ENCODE results near the gene ITSN2.
"Not testable (repeated sequence)": the region's sequence is repeated elsewhere in the genome, so short reads cannot be mapped to it uniquely, and the experiment has no call there.

ITSN2 gene

DNA sequence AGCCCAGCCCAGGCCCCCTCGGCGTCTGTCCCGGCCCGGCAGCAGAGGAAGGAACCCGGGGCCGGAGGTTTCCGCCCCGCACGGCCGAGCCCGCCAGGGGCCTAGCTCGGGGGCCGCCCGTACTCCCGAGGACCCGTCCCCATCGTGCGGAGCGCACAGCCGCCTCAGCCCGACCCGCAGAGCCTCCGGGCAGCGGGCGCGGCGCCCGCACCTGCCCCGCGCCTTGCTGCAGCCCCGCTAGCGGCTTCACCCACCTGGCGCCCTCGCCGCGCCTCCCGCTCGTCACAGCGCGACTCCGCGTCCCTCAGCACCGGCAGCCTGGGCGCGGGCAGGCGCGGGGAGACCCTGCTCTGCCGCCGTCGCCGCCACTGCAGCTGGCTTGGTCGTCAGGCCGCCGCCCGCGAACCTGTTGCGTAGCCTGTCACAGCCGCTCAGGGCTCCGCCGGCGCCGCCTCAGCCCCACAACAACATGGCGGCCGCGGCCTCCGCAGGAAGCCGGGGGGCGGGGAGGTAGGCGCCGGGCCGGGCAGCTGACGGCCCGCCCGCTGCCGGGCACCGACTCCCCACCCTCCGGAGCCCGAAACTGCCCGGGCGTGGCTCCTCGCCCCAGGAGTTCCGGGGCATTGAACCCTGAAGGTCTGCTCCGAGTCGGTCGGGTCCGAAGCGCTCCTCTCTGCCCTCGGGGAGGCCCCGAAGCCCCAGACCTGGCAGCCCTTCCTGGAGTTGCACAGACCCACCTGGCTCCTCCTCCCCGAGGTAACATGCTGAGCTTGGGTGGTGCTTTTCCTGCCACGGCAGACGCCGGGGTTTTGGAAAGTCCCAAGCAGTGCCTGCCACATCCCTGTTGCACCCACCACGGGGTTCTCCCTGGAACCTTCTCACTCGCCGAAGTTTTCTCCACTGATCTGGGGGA lies at the start of gene ITSN2:
Gene ITSN2 (minus strand): TSS at position 487 of the 913 bp plus-strand sequence. CDS start 32,454 bp downstream, outside the sequence.
- peak; percentile 82 for TF ChIP-seq ZFX (IDR thresholded peaks at IDR 0.05)
- TF ChIP-seq, protein P1, sequence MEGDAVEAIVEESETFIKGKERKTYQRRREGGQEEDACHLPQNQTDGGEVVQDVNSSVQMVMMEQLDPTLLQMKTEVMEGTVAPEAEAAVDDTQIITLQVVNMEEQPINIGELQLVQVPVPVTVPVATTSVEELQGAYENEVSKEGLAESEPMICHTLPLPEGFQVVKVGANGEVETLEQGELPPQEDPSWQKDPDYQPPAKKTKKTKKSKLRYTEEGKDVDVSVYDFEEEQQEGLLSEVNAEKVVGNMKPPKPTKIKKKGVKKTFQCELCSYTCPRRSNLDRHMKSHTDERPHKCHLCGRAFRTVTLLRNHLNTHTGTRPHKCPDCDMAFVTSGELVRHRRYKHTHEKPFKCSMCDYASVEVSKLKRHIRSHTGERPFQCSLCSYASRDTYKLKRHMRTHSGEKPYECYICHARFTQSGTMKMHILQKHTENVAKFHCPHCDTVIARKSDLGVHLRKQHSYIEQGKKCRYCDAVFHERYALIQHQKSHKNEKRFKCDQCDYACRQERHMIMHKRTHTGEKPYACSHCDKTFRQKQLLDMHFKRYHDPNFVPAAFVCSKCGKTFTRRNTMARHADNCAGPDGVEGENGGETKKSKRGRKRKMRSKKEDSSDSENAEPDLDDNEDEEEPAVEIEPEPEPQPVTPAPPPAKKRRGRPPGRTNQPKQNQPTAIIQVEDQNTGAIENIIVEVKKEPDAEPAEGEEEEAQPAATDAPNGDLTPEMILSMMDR (conservative IDR thresholded peaks at IDR 0.05), result no peak
- H3K27ac ChIP-seq, result peak within 1 kb of the TSS; percentile 94

DNA sequence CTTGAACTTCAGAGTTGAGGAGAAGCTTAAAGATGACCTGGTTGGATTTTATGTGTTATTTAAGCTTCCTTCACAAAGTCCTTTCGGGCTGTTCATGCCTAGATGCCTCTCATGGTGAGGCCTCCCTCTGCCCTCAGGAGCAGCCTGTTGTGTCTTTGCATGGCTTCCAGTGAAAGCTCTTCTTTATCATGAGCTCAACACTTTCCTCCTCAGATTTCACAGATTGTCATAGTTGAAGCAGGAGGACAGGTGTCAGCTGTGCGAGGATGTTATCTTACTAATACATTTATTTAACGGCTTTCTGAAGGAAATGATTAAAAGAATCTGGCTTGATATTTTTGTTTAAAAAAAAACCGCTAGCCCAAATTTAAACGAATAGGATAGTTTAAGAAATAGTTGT lies 48.8 kb upstream of the ITSN2 start:
- TF ChIP-seq ZFX (IDR thresholded peaks at IDR 0.05), result no peak
- TF ChIP-seq, protein P1 (conservative IDR thresholded peaks at IDR 0.05), result no peak
- no peak overlapping the region for H3K27ac ChIP-seq

DNA sequence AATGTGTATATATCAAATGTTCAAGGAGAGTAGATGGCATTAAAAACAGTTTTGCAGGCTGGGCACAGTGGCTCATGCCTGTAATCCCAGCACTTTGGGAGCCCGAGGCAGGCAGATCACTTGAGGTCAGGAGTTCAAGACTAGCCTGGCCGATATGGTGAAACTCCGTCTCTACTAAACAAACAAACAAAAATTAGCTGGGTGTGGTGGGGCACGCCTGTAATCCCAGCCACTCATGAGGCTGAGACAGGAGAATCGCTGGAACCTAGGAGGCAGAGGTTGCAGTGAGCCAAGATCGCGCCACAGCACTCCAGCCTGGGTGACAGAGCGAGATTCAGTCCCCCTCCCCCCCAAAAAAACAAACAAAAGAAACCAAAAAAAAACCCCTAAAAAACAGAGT lies 48.4 kb upstream of the ITSN2 start:
- not testable (repeated sequence) for H3K27ac ChIP-seq

DNA sequence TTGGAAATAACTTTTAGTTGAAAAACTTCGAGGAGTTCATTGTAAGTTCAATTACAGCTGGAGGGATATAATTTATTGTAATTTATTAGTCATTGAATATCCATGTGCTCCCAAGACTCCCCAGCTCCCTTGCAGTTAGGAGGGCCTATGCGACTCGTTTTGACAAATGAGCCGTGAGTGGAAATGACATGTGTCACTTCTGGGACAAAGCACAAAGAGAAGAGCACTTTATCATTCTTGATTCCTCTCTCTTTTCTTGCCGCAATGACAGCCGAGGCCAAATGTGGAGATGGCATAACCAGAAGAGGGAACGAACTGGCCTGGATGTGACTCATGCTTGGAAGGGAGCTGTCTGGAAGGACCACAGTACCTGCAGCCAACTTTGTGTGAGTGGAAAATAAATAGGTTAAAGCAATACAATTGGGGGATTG lies 44.2 kb upstream of the ITSN2 start:
- H3K27ac ChIP-seq, result no peak overlapping the region
- TF ChIP-seq ZFX (IDR thresholded peaks at IDR 0.05), result no peak
- TF ChIP-seq, protein P1 (conservative IDR thresholded peaks at IDR 0.05), result no peak

DNA sequence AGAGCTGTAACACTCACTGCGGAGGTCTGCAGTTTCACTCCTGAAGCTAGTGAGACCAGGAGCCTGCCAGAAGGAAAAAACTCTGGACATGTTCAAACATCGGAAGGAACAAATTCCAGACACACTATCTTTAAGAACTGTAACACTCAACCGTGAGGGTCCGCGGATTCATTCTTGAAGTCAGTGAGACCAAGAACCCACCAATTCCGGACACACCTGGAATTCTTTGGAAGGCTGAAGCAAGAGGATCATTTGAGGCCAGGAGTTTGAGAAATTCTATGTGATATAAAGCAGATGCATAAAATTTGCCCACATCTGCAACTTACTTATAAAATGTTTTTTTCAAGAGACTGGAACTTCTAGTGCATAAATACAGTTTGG lies 43.5 kb upstream of the ITSN2 start:
- TF ChIP-seq ZFX (IDR thresholded peaks at IDR 0.05), result no peak
- TF ChIP-seq, protein P1 (conservative IDR thresholded peaks at IDR 0.05), result no peak
- H3K27ac ChIP-seq, result no peak overlapping the region

DNA sequence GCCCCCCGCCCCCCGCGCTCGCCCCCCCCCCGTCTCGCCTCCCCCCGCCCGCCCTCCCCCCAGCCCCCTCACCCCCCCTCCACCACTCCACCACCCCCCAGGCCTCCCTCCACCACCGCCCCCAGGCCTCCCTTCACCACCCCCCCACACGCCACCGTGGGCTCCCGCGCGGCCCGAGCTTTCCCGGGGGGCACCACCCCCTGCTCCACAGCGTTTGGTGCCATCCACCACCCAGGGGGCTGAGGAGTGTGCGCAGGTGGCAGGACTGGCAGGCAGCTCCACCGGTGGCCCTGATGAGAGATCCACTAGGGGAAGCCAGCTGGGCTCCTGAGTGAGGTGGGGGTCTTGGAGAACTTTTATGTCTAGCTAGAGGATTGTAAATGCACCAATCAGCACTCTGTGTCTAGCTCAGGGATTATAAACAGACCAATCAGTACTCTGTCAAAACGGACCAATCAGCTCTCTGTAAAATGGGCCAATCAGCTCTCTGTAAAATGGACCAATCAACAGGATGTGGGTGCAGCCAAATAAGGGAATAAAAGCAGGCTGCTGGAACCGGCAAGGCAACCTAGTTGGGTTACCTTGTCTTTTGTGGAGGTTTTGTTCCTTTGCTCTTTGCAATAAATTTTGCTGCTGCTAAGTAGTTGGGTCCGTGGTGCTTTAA lies 43.0 kb upstream of the ITSN2 start:
- TF ChIP-seq ZFX (IDR thresholded peaks at IDR 0.05), result no peak
- H3K27ac ChIP-seq, result no peak overlapping the region

DNA sequence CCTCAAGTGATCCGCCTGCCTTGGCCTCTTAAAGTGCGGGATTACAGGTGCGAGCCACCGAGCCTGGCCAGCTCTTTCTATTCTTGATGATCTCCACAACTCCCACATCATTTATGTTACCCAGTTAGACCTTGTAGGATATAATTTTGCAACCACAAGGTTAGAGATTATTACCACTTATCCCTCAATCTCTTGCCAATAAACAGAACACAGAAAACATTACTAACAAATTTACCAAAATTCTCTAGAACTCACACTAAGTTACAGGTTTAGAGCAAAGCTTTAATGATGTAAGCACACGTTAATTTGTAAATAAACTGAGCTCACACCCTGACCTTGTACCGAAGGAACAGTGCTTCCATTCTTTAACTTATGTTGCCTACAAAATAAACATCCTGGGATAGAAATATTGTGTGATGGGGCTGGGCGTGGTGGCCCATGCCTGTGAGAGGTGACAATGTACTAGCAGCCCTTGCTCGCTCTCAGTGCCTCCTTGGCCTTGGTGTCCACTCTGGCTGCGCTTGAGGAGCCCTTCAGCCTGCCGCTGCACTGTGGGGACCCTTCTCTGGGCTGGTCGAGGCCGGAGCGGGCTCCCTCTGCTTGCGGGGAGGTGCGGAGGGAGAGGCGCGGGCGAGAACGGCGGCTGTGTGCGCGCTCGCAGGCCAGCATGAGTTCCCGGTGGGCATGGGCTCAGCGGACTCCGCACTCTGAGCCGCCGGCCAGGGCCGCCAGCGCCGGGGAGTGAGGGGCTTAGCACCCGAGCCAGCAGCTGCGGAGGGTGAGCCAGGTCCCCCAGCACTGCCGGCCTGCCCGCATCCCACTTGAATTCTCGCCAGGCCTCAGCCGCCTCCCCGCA lies 42.1 kb upstream of the ITSN2 start:
- no peak for TF ChIP-seq ZFX (IDR thresholded peaks at IDR 0.05)
- TF ChIP-seq, protein P1 (conservative IDR thresholded peaks at IDR 0.05), result no peak
- H3K27ac ChIP-seq, result no peak overlapping the region

All from C4-2B (cell line).